D721Med (cell line): Measurements from ENCODE around the gene BHLHA9.

Source experiments
- DNase-seq: peaks from one replicate; pipeline ENCODE4 v3.0.0; 2011; ENCODE audit warnings: low spot score; ENCODE audit not compliant: insufficient read length
- FAIRE-seq: peaks from 2 replicates; lab custom pipeline; 2011; peaks lifted over from hg19 to GRCh38; lab: Jason Lieb, UNC
- TF ChIP-seq, protein P1 (sequence below): IDR thresholded peaks from 2 replicates; pipeline ENCODE4 v1.5.1; 2012; ENCODE audit warnings: mild to moderate bottlenecking, control low read depth; ENCODE audit not compliant: insufficient read depth; ENCODE audit errors: missing control alignments

Gene BHLHA9

DNA sequence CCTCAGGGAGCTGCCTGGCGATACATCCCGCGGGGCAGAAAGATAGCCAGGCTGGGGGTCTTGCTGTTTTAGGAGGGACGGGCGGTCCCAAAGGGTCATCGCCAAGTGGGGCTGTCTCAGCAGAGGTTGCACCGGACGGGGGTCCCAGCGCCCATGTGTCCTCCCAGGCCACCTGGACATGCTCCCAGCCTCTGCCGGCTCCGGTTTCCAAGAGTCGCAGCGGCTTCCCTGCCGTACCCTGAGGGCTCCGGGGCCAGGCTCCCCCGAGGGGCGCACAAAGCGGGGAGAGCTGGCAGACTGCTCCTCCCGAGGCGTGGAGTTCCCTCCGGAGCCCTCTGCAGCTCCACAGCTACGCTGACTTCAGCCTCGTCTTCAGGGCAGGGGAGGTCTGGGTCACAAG is 10.4 kb downstream of the BHLHA9 start:
- FAIRE-seq (no peak), DNase-seq (no peak)
- TF ChIP-seq, protein P1, sequence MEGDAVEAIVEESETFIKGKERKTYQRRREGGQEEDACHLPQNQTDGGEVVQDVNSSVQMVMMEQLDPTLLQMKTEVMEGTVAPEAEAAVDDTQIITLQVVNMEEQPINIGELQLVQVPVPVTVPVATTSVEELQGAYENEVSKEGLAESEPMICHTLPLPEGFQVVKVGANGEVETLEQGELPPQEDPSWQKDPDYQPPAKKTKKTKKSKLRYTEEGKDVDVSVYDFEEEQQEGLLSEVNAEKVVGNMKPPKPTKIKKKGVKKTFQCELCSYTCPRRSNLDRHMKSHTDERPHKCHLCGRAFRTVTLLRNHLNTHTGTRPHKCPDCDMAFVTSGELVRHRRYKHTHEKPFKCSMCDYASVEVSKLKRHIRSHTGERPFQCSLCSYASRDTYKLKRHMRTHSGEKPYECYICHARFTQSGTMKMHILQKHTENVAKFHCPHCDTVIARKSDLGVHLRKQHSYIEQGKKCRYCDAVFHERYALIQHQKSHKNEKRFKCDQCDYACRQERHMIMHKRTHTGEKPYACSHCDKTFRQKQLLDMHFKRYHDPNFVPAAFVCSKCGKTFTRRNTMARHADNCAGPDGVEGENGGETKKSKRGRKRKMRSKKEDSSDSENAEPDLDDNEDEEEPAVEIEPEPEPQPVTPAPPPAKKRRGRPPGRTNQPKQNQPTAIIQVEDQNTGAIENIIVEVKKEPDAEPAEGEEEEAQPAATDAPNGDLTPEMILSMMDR, result no peak

DNA sequence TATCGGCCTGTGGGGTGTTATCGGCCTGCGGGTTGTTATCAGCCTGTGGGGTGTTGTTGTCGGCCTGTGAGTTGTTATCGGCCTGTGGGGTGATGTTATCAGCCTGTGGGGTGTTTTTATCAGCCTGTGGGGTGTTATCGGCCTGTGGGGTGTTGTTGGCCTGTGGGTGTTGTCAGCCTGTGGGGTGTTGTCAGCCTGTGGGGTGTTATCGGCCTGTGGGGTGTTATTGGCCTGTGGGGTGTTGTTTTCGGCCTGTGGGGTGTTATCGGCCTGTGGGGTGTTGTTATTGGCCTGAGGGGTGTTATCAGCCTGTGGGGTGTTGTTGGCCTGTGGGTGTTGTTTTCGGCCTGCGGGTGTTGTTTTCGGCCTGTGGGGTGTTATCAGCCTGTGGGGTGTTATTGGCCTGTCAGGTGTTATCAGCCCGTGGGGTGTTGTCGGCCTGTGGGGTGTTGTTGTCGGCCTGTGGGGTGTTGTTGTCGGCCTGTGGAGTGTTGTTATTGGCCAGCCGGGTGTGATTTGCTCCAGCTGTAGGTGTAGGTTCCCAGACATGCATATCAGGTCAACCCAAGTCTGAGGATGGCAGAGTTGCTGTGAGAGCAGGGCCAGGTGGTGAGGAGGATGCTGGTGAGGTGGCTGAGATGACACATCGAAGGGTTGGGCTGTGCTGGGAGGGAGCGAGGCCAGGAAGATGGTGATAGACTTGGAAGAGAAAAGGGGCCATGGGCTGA is 16.3 kb downstream of the BHLHA9 start:
- TF ChIP-seq, protein P1, result no peak
- FAIRE-seq (no peak), DNase-seq (no peak)

DNA sequence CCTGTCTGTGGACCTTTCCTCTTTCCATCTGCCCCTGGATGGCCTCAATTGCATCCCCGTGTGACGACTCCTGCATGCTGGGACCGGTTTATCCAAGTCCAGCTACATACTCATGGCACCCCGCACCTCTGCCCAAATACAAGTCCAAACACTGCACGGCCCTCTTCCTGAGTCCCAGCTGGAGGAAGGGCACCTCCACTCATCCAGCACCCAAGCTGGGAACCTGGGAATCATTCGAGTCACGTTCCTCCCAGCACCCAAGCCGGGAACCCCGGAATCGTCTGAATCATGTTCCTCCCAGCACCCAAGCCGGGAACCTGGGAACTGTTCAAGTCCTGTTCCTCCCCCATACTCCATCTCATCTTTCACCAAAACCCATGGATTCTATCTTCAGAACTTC is 19.5 kb downstream of the BHLHA9 start:
- TF ChIP-seq, protein P1, result no peak
- no peak for FAIRE-seq
- DNase-seq, result no peak

DNA sequence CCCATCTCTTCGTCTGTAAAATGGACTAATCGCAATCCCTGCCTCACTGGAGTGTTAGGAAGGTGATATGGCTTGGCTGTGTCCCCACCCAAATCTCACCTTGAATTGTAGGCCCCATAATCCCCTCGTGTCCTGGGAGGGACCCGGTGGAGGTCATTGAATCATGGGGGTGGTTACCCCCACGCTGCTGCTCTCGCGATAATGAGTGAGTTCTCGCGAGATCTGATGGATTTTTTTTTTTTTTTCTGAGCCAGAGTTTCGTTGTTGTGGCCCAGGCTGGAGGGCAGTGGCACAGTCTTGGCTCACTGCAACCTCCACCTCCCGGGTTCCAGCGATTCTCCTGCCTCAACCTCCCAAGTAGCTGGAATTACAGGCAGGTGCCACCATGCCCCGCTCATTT is 20.4 kb downstream of the BHLHA9 start:
- DNase-seq (no peak), FAIRE-seq (no peak)
- TF ChIP-seq, protein P1, result no peak

DNA sequence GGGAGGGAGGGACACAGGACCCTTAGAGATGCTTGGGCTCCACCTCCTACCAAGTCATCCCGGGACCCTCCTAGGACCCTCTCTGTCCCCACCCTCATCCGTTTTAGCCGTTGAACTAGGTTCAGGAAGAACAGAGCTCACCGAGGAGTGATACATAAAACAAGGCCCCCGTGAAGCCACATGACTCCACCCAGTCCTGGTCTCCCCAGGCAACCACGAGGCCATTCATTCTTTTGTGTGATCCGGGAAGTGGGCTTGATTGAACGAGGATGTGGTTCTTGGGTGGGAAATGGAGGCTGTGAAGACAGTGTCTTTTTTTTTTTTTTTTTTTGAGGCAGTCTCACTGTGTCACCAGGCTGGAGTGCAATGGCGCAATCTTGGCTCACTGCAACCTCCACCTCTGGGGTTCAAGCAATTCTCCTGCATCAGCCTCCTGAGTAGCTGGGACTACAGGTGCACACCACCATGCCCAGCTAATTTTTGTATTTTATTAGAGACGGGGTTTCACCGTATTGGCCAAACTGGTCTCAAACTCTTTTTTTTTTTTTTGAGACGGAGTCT is 24.0 kb downstream of the BHLHA9 start:
- FAIRE-seq (no peak), DNase-seq (no peak)
- TF ChIP-seq, protein P1, result no peak

DNA sequence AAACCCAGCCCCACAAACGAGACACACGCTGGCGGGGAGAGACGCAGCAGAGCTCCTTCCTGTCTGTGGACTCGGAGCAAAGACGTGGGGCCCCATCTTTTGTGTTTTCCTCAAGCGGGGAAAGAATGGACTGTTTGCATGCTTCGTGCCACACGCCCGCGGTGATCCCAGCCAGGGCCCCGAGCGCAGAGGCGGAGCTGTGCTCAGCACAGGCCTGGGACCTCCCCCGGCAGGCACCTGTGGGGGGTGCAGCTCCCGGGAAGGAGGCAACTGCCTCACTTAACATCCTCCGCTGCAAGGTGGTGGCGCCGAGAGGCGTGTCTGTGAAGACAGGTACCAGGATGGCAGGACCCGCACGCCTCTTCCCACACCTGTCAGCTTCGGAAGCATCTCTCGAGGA is 28.4 kb downstream of the BHLHA9 start:
- TF ChIP-seq, protein P1, result no peak
- no peak for FAIRE-seq
- no peak for DNase-seq

DNA sequence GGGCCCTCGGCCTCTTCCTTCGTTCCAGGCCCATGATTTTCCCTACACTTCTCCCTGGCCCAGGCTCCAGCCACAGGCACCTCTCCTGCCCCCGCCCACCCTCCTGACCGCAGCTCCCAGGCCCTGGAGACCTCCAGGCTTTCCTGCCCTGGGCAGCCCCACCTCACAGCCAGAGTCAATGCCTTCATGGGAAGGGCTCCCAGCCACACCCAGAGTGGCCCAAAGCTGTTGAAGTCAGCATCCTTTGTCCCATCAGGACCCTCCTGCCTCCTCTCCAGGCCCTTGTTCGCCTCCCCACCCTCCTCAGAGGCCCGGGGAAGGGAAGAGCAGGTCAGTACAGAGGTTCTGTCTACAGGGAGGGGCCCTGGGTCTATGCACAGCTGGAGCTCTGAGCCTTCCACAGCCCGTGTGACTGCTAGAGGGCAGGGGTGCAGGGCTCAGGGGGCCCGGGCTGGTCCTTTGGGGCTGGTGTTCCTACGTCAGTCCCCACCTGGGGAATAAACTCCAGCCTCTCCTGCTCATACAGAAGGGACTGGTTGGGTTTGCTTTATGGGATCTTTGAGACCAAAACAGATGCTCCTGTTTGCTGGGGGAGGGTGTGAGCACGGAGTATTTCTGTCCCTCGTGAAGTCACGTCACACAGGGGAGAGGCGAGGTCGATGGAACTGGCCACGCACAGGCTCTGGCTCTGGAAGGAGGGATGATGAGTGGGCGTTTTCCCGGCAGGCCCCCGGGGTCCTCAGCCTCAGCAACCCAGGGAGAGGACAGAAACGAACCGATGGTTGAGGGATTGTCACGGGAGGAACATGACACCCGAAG is 29.5 kb downstream of the BHLHA9 start:
- no peak for FAIRE-seq
- DNase-seq, result no peak
- TF ChIP-seq, protein P1, result no peak
